HG02763 (cell line): ENCODE results near the gene CEP131.

Source experiments
- ATAC-seq: cut with Tn5 transposase; IDR thresholded peaks from one replicate; pipeline ENCODE4 v1.9.1; 2021; ENCODE audit warnings: mild to moderate bottlenecking, moderate library complexity; ENCODE audit not compliant: unreplicated experiment

CEP131 gene

GRCh38 chr17:81251709-81252301 lies 29.0 kb upstream of the CEP131 start:
- no peak for ATAC-seq

GRCh38 chr17:81251094-81251708 lies 28.4 kb upstream of the CEP131 start:
- ATAC-seq: no peak

GRCh38 chr17:81250286-81251093 lies 27.7 kb upstream of the CEP131 start:
- ATAC-seq: no peak

- no peak for ATAC-seq
Measured at GRCh38 chr17:81249223-81250040, 26.7 kb upstream of the CEP131 start.

- ATAC-seq: no peak
Measured at GRCh38 chr17:81248649-81249048, 25.9 kb upstream of the CEP131 start.

- no peak for ATAC-seq
Measured at GRCh38 chr17:81247339-81247990, 24.7 kb upstream of the CEP131 start.

- ATAC-seq: no peak
Measured at GRCh38 chr17:81246679-81247338, 24.0 kb upstream of the CEP131 start.

- no peak for ATAC-seq
Measured at GRCh38 chr17:81246343-81246670, 23.5 kb upstream of the CEP131 start.

GRCh38 chr17:81245665-81246342 lies 23.0 kb upstream of the CEP131 start:
- no peak for ATAC-seq

- no peak for ATAC-seq
Measured at GRCh38 chr17:81245024-81245664, 22.4 kb upstream of the CEP131 start.

- no peak for ATAC-seq
Measured at GRCh38 chr17:81244358-81245023, 21.7 kb upstream of the CEP131 start.

- no peak for ATAC-seq
Measured at GRCh38 chr17:81243333-81243664, 20.5 kb upstream of the CEP131 start.

- no peak for ATAC-seq
Measured at GRCh38 chr17:81242421-81243332, 19.9 kb upstream of the CEP131 start.

- no peak for ATAC-seq
Measured at GRCh38 chr17:81241648-81242420, 19.1 kb upstream of the CEP131 start.

GRCh38 chr17:81241203-81241602 lies 18.4 kb upstream of the CEP131 start:
- no peak for ATAC-seq

GRCh38 chr17:81240761-81241160 lies 18.0 kb upstream of the CEP131 start:
- ATAC-seq: no peak
